ENCODE measurements around the gene BOC.

GRCh38 chr3:113251817-113252216 is 40.5 kb downstream of the BOC start:
- no peak for TF ChIP-seq POLR2A (IDR thresholded peaks at IDR 0.05)
- TF ChIP-seq, protein P1, sequence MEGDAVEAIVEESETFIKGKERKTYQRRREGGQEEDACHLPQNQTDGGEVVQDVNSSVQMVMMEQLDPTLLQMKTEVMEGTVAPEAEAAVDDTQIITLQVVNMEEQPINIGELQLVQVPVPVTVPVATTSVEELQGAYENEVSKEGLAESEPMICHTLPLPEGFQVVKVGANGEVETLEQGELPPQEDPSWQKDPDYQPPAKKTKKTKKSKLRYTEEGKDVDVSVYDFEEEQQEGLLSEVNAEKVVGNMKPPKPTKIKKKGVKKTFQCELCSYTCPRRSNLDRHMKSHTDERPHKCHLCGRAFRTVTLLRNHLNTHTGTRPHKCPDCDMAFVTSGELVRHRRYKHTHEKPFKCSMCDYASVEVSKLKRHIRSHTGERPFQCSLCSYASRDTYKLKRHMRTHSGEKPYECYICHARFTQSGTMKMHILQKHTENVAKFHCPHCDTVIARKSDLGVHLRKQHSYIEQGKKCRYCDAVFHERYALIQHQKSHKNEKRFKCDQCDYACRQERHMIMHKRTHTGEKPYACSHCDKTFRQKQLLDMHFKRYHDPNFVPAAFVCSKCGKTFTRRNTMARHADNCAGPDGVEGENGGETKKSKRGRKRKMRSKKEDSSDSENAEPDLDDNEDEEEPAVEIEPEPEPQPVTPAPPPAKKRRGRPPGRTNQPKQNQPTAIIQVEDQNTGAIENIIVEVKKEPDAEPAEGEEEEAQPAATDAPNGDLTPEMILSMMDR (IDR thresholded peaks at IDR 0.05 in 4 of 5, conservative IDR thresholded peaks at IDR 0.05 in 1 of 5): no peak
